OCI-LY7 (cell line): Measurements from ENCODE around the gene THAP4. TPM values are rescaled to one million over a fixed set of nuclear protein-coding genes. Genes with fewer than 3 reads are reported as not detected.

Experiments
- BruUV-seq: library from RNA; stranded (reverse); fragments of 400-500 nt; replicated peaks from 2 replicates; lab custom pipeline; 2021; lab: Mats Ljungman, UMichigan
- CTCF ChIA-PET: fragments of 300-600 bp; sonication (Branson Sonifier 250); formaldehyde crosslinking; loops from one replicate; lab custom pipeline; 2022; ENCODE audit warnings: antibody characterized with exemption; ENCODE audit not compliant: unreplicated experiment; lab: Charles Lee
- POLR2A ChIA-PET: fragments of 300-600 bp; sonication (Branson Sonifier 250); formaldehyde crosslinking; loops from one replicate; lab custom pipeline; 2022; ENCODE audit warnings: antibody characterized with exemption; lab: Charles Lee
- DNase-seq: peaks from one replicate; pipeline ENCODE4 v3.0.0-alpha.2; 2015; ENCODE audit warnings: low spot score
- H2AFZ ChIP-seq: fragments of 200-600 bp; sonication (generic), shearing (Covaris generic); 2 replicates; pipeline ENCODE4 v1.6.1; 2014; ENCODE audit warnings: mild to moderate bottlenecking, antibody characterized with exemption, low read length, moderate library complexity
- H3K27ac ChIP-seq: fragments of 200-600 bp; sonication (generic); 2 replicates; pipeline ENCODE4 v1.5.1; 2014; ENCODE audit warnings: mixed run types, low read depth, mild to moderate bottlenecking, moderate library complexity, low read length, inconsistent platforms; ENCODE audit not compliant: poor library complexity, severe bottlenecking
- H3K36me3 ChIP-seq: fragments of 200-600 bp; sonication (generic); 2 replicates; pipeline ENCODE4 v1.6.1; 2014; ENCODE audit warnings: mild to moderate bottlenecking, antibody characterized with exemption, low read length, moderate library complexity, mixed read lengths; ENCODE audit not compliant: insufficient read depth
- H3K4me1 ChIP-seq: fragments of 200-600 bp; sonication (generic); 2 replicates; pipeline ENCODE4 v1.5.1; 2014; ENCODE audit warnings: mild to moderate bottlenecking, low read length; ENCODE audit not compliant: insufficient read depth, poor library complexity, severe bottlenecking
- H3K4me2 ChIP-seq: fragments of 200-600 bp; sonication (generic); 2 replicates; pipeline ENCODE4 v1.6.1; 2014; ENCODE audit warnings: mild to moderate bottlenecking, low read length
- H3K4me3 ChIP-seq: fragments of 200-600 bp; sonication (generic); 2 replicates; pipeline ENCODE4 v1.5.1; 2014; ENCODE audit warnings: mild to moderate bottlenecking, low read depth, low read length; ENCODE audit not compliant: poor library complexity, severe bottlenecking
- H3K79me2 ChIP-seq: fragments of 200-600 bp; sonication (generic); 2 replicates; pipeline ENCODE4 v1.6.1; 2016; ENCODE audit warnings: low read depth, mild to moderate bottlenecking, low read length, moderate library complexity, mixed read lengths; ENCODE audit not compliant: insufficient read depth
- H3K9me2 ChIP-seq: fragments of 200-600 bp; sonication (generic); 2 replicates; pipeline ENCODE4 v1.6.1; 2016; ENCODE audit warnings: mild to moderate bottlenecking, low read length, mixed read lengths; ENCODE audit not compliant: insufficient read depth
- H3K9me3 ChIP-seq: fragments of 200-600 bp; sonication (generic); 2 replicates; pipeline ENCODE4 v1.6.1; 2014; ENCODE audit warnings: mild to moderate bottlenecking, mixed run types, low read length, mixed read lengths
- H4K20me1 ChIP-seq: fragments of 200-600 bp; sonication (generic); 2 replicates; pipeline ENCODE4 v1.6.1; 2014; ENCODE audit warnings: mild to moderate bottlenecking, antibody characterized with exemption, low read length, moderate library complexity, mixed read lengths; ENCODE audit not compliant: insufficient read depth
- CTCF ChIP-seq: fragments of 200-600 bp; sonication (generic); conservative IDR thresholded peaks from 2 replicates; pipeline ENCODE4 v1.5.1; 2014; ENCODE audit warnings: mild to moderate bottlenecking, antibody characterized with exemption, low read length, moderate library complexity, mixed read lengths
- EZH2phosphoT487 ChIP-seq: fragments of 200-600 bp; sonication (generic); IDR thresholded peaks from 2 replicates; pipeline ENCODE4 v1.6.1; 2018; ENCODE audit warnings: low read depth, borderline replicate concordance, mild to moderate bottlenecking, mixed run types, antibody characterized with exemption, low read length, moderate library complexity, mixed read lengths
- intact Hi-C: fragments of 100-400 bp; cut with micrococcal nuclease; formaldehyde crosslinking; loops from one replicate; pipeline ENCODE4 v1.10.0; 2022; ENCODE audit not compliant: unreplicated experiment
- total RNA-seq, 2 experiments: library from RNA; depleted of rRNA in 1 of 2; stranded (reverse); fragments of >200 nt in 1 of 2; shearing (Covaris generic) in 1 of 2; gene quantifications; 2 replicates each; pipeline ENCODE4 v1.2.3, GENCODE V29; 2014 to 2022

Gene THAP4
- total RNA-seq, 2 experiments from 2014 or later = 61.6 to 65.6 TPM

DNA sequence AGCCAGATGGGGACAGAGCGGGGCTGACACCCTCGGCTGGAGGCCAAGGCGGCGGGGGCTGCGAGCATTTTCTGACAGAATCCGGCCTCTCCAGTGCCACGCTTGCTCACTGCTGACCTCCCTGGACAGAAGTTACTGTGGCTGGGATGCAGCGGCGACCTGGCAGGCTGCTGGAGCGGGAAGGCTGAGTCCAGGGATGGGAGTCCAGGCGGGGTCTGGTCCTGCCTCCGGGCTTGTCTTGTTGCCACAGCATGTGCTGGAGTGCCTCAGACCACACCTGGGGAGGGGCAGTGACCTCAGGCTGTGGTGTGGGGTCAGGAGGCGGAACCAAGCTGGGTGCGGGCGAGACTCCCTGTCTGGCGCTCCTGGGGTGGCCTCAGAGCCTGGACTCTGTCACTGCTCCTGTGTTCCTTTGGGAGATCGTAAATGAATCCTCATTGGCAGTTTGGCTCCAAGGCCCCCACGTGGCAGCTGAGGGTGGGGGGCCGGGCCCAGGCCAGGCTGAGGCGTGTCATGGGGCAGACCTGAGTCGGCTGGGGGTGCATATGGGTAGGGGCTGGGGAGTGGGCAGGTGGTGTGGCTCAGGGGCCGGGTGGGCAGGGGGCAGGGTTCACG is 72.9 kb downstream of the THAP4 start:
- H3K27ac ChIP-seq = no peak overlapping the region
- no peaks in the 10 kb centered on the region for H3K36me3 ChIP-seq
- DNase-seq = no peak
- H2AFZ ChIP-seq = no peak overlapping the region
- H3K4me1 ChIP-seq = no peaks in the 10 kb centered on the region
- H3K4me3 ChIP-seq = no peak overlapping the region
- H3K9me2 ChIP-seq = no peaks in the 10 kb centered on the region
- no peak overlapping the region for H3K4me2 ChIP-seq
- ChIA-PET POLR2A (no interaction called here), CTCF (no interaction called here)
- TF ChIP-seq EZH2phosphoT487 (no peak), CTCF (no peak)
- H4K20me1 ChIP-seq = no peaks in the 10 kb centered on the region
- no TSS peak for BruUV-seq
- H3K9me3 ChIP-seq = no peaks in the 10 kb centered on the region
- no peaks in the 10 kb centered on the region for H3K79me2 ChIP-seq
- intact Hi-C loops = no loop called here

- Histone ChIP-seq H2AFZ (no peak overlapping the region), H3K4me3 (no peak overlapping the region), H3K27ac (no peak overlapping the region), H4K20me1 (no peaks in the 10 kb centered on the region), H3K4me2 (no peak overlapping the region), H3K9me3 (no peaks in the 10 kb centered on the region), H3K79me2 (no peaks in the 10 kb centered on the region), H3K9me2 (no peaks in the 10 kb centered on the region), H3K4me1 (no peaks in the 10 kb centered on the region), H3K36me3 (no peaks in the 10 kb centered on the region)
- no peak for DNase-seq
- CTCF ChIA-PET = no interaction called here
- intact Hi-C loops = no loop called here
- BruUV-seq = no TSS peak
- POLR2A ChIA-PET = no interaction called here
- TF ChIP-seq CTCF (no peak), EZH2phosphoT487 (no peak)
These were observed 73.4 kb downstream of the THAP4 start for GRCh38 chr2:241563571-241563980.

DNA sequence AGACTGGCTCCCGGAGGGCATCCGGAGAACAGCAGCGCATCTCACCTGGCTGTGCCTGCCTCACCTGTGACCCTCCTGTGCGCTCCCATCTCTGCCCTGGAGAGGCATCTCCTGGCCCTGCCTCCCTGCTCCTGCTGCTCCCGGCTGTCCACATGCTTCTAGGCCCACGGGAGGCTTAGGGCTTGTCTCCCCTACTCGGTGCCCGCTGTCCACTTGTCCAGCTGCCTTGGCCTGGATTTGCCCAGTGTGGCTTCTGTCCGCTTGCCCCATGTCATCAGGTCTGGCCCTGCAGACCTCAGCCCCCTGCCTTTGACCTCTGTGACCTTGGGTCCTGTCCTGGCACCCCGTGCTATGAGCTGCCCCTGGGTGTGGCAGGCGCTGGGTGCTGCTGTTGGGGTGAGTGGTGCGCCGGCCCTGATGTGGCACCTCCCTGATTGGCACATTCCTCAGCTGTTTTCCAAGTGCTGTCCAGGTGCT is 73.9 kb downstream of the THAP4 start:
- Histone ChIP-seq H3K4me1 (no peaks in the 10 kb centered on the region), H2AFZ (no peak overlapping the region), H3K79me2 (no peaks in the 10 kb centered on the region), H3K36me3 (no peaks in the 10 kb centered on the region), H3K9me3 (no peaks in the 10 kb centered on the region), H3K9me2 (no peaks in the 10 kb centered on the region), H3K4me3 (no peak overlapping the region), H3K27ac (no peak overlapping the region), H3K4me2 (no peak overlapping the region), H4K20me1 (no peaks in the 10 kb centered on the region)
- TF ChIP-seq EZH2phosphoT487 (no peak), CTCF (no peak)
- ChIA-PET CTCF (no interaction called here), POLR2A (no interaction called here)
- no TSS peak for BruUV-seq
- intact Hi-C loops = no loop called here
- no peak for DNase-seq
